Right renal pelvis (tissue), 4 donors: ENCODE data around the gene CDC42EP3. TPM values are rescaled to one million over a fixed set of nuclear protein-coding genes. Genes with fewer than 3 reads are reported as not detected.

ENCODE experiments used
- DNase-seq, 4 donors: peaks; one replicate each; pipeline ENCODE4 v3.0.0-alpha.2; 2013; ENCODE audit warnings: low read depth in 4 of 4, low spot score in 3 of 4, missing footprints in 1 of 4
- polyA plus RNA-seq, 4 donors: library from polyadenylated mRNA; unstranded; fragments of 120-200 nt; gene quantifications; one replicate each; pipeline ENCODE4 v1.2.1, GENCODE V29; 2013; ENCODE audit not compliant: insufficient read length in 4 of 4

Gene CDC42EP3
- polyA plus RNA-seq, 4 donors, result 50.7 to 59.8 (median 58.6) TPM

- no peak for DNase-seq
Measured at GRCh38 chr2:37637190-37637860, 34.1 kb downstream of the CDC42EP3 start.

- DNase-seq, result no peak
Measured at GRCh38 chr2:37636381-37637066, 34.9 kb downstream of the CDC42EP3 start.

- DNase-seq, result no peak
Measured at GRCh38 chr2:37635504-37636380, 35.7 kb downstream of the CDC42EP3 start.

GRCh38 chr2:37634914-37635503, 36.4 kb downstream of the CDC42EP3 start:
- no peak for DNase-seq

- DNase-seq, result no peak
Measured at GRCh38 chr2:37633845-37634244, 37.6 kb downstream of the CDC42EP3 start.

- no peak for DNase-seq
Measured at GRCh38 chr2:37633234-37633633, 38.2 kb downstream of the CDC42EP3 start.

- no peak for DNase-seq
Measured at GRCh38 chr2:37632310-37632709, 39.1 kb downstream of the CDC42EP3 start.

- DNase-seq, result no peak
Measured at GRCh38 chr2:37631698-37632097, 39.7 kb downstream of the CDC42EP3 start.

- no peak for DNase-seq
Measured at GRCh38 chr2:37631292-37631691, 40.1 kb downstream of the CDC42EP3 start.

GRCh38 chr2:37630776-37631175, 40.7 kb downstream of the CDC42EP3 start:
- DNase-seq, result no peak

- DNase-seq, result no peak
Measured at GRCh38 chr2:37630301-37630700, 41.1 kb downstream of the CDC42EP3 start.

GRCh38 chr2:37629529-37629928, 41.9 kb downstream of the CDC42EP3 start:
- no peak for DNase-seq

- no peak for DNase-seq
Measured at GRCh38 chr2:37627710-37628109, 43.7 kb downstream of the CDC42EP3 start.

- no peak for DNase-seq
Measured at GRCh38 chr2:37625796-37626571, 45.5 kb downstream of the CDC42EP3 start.

GRCh38 chr2:37625156-37625555, 46.3 kb downstream of the CDC42EP3 start:
- no peak for DNase-seq

- DNase-seq, result no peak
Measured at GRCh38 chr2:37623971-37624900, 47.2 kb downstream of the CDC42EP3 start.

GRCh38 chr2:37623406-37623805, 48.0 kb downstream of the CDC42EP3 start:
- no peak for DNase-seq

- no peak for DNase-seq
Measured at GRCh38 chr2:37622450-37623100, 48.9 kb downstream of the CDC42EP3 start.

GRCh38 chr2:37621199-37621598, 50.2 kb downstream of the CDC42EP3 start:
- no peak for DNase-seq
